Ishikawa (cell line): Measurements from ENCODE around the gene SLC39A7.

Experiments used
- CEBPB ChIP-seq: IDR thresholded peaks from 2 replicates; pipeline ENCODE4 v1.6.1; 2012
- CREB1 ChIP-seq: IDR thresholded peaks from 2 replicates; pipeline ENCODE4 v1.6.1; 2012; ENCODE audit warnings: low read depth
- EGR1 ChIP-seq: IDR thresholded peaks from 2 replicates; pipeline ENCODE4 v1.6.1; 2012
- EP300 ChIP-seq: IDR thresholded peaks from 2 replicates; pipeline ENCODE4 v1.6.1; 2012; ENCODE audit warnings: borderline replicate concordance
- FOXM1 ChIP-seq: IDR thresholded peaks from 2 replicates; pipeline ENCODE4 v1.6.1; 2012; ENCODE audit warnings: low read depth, borderline replicate concordance
- NFIC ChIP-seq: IDR thresholded peaks from 2 replicates; pipeline ENCODE4 v1.6.1; 2012
- RAD21 ChIP-seq: IDR thresholded peaks from 2 replicates; pipeline ENCODE4 v1.6.1; 2012; ENCODE audit warnings: low read depth
- TAF1 ChIP-seq: IDR thresholded peaks from 2 replicates; pipeline ENCODE4 v1.6.1; 2012; ENCODE audit warnings: low read depth, mild to moderate bottlenecking
- TCF12 ChIP-seq: IDR thresholded peaks from 2 replicates; pipeline ENCODE4 v1.6.1; 2012; ENCODE audit warnings: low read depth
- TEAD4 ChIP-seq: IDR thresholded peaks from 2 replicates; pipeline ENCODE4 v1.6.1; 2012
- YY1 ChIP-seq: IDR thresholded peaks from 2 replicates; pipeline ENCODE4 v1.6.1; 2012; ENCODE audit warnings: low read depth
- ZBTB7A ChIP-seq: IDR thresholded peaks from 2 replicates; pipeline ENCODE4 v1.6.1; 2012; ENCODE audit warnings: low read depth
- TF ChIP-seq, protein P1 (sequence below): IDR thresholded peaks from 2 replicates; pipeline ENCODE4 v1.6.1; 2012; ENCODE audit warnings: low read depth, mild to moderate bottlenecking
- TF ChIP-seq, protein P2 (sequence below): IDR thresholded peaks from 2 replicates; pipeline ENCODE4 v1.6.1; 2012
- TF ChIP-seq, protein P3 (sequence below): IDR thresholded peaks from 2 replicates; pipeline ENCODE4 v1.6.1; 2012

Gene SLC39A7

GRCh38 chr6:33213166-33213988 is 12.7 kb downstream of the SLC39A7 start:
- no peak for TF ChIP-seq TAF1
- no peak for TF ChIP-seq ZBTB7A
- TF ChIP-seq TEAD4: no peak
- no peak for TF ChIP-seq TCF12
- TF ChIP-seq, protein P1, sequence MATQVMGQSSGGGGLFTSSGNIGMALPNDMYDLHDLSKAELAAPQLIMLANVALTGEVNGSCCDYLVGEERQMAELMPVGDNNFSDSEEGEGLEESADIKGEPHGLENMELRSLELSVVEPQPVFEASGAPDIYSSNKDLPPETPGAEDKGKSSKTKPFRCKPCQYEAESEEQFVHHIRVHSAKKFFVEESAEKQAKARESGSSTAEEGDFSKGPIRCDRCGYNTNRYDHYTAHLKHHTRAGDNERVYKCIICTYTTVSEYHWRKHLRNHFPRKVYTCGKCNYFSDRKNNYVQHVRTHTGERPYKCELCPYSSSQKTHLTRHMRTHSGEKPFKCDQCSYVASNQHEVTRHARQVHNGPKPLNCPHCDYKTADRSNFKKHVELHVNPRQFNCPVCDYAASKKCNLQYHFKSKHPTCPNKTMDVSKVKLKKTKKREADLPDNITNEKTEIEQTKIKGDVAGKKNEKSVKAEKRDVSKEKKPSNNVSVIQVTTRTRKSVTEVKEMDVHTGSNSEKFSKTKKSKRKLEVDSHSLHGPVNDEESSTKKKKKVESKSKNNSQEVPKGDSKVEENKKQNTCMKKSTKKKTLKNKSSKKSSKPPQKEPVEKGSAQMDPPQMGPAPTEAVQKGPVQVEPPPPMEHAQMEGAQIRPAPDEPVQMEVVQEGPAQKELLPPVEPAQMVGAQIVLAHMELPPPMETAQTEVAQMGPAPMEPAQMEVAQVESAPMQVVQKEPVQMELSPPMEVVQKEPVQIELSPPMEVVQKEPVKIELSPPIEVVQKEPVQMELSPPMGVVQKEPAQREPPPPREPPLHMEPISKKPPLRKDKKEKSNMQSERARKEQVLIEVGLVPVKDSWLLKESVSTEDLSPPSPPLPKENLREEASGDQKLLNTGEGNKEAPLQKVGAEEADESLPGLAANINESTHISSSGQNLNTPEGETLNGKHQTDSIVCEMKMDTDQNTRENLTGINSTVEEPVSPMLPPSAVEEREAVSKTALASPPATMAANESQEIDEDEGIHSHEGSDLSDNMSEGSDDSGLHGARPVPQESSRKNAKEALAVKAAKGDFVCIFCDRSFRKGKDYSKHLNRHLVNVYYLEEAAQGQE: no peak

DNA sequence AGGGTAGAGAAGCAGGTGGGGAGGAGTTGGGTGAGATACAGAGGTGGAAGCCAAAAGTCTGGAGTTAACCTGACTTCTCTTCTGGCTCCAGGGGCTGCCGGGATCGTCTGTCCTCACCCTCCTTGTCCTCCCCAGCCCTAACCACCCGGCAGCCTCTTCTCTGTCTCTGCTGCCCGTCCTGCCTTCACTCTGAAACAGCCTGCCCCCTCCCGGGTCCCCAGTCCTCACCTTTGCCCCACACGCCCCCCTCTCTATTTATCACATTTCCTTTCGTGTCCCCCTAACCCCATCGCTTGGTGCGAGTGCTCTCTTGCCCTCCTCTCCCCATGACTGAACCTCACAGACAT is 13.3 kb downstream of the SLC39A7 start:
- TF ChIP-seq TAF1 (no peak), EGR1 (no peak), CEBPB (no peak), FOXM1 (no peak), TCF12 (no peak), EP300 (no peak)
- TF ChIP-seq, protein P2, sequence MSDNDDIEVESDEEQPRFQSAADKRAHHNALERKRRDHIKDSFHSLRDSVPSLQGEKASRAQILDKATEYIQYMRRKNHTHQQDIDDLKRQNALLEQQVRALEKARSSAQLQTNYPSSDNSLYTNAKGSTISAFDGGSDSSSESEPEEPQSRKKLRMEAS: no peak

GRCh38 chr6:33215271-33216116 is 14.8 kb downstream of the SLC39A7 start:
- TF ChIP-seq YY1 (no peak), EGR1 (no peak), NFIC (no peak), TAF1 (no peak), TEAD4 (no peak), RAD21 (no peak)
- TF ChIP-seq, protein P3, sequence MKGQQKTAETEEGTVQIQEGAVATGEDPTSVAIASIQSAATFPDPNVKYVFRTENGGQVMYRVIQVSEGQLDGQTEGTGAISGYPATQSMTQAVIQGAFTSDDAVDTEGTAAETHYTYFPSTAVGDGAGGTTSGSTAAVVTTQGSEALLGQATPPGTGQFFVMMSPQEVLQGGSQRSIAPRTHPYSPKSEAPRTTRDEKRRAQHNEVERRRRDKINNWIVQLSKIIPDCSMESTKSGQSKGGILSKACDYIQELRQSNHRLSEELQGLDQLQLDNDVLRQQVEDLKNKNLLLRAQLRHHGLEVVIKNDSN: no peak
- TF ChIP-seq, protein P1: no peak

DNA sequence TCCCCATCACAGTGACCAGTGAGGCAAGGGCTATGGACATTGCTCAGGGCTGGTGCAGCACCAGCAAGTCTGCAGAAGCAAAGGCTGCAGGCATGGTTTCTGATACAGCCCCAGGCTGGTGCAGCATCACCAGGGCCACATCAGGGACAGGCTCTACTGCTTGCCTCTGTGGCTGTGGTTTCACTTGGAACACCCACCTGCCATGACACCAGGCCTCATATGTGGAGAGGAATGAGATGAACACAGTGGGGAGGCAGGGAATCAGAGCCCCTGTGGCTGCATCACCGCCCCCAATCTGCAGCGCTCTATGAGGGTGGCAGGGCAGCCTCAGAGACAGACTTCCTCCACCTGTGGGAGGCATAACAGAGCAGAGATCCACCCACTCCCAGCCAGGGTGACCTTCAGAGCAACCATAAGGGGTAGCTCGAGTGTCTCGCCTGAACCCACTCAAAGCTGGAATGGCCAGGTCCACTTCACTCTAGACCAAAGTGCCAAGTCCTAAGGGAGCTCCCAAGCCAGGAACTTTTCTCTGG is 15.5 kb downstream of the SLC39A7 start:
- TF ChIP-seq TCF12: no peak
- TF ChIP-seq TEAD4: no peak
- no peak for TF ChIP-seq YY1
- TF ChIP-seq EP300: no peak

DNA sequence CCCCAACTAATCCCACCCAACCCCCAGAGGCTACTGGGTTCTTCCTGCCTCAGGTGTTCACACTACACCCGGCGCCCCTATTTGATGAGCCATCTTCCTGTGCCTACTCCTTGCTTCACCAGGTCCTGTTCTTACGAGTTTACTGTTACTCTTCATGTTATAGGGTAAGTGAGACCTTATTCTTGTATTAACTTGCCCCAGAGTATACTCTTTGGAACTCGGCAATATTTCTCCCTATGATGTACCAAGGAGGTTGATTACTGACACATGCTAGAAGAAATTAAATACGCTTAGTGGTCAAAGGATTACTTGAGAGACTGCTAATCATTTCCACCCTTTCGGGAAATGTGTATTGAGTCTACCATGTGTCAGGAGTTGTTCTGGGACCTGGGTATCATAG is 16.6 kb downstream of the SLC39A7 start:
- TF ChIP-seq EP300: no peak

DNA sequence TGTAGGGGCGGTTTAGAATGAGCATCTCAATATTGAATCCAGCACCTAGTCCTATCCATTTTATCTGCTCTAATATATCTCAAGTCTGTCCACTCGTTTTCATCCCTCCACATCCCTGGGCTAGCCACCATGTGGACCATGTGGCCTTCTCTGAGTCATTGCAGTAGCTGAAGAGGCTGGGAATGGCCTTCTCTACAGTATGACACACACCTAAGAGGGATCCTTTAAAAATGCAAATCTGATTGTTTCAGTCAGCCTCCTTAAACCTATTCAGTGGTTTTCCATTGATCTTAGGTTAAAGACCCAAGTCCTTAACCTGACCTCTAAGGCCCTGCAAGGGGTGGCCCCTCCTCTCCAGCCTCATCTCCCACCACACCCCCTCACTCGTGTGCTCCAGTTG is 17.0 kb downstream of the SLC39A7 start:
- TF ChIP-seq CREB1 (no peak), CEBPB (no peak), EGR1 (no peak), YY1 (no peak), NFIC (no peak), TEAD4 (no peak), ZBTB7A (no peak), TCF12 (no peak), EP300 (no peak), TAF1 (no peak), FOXM1 (no peak), RAD21 (no peak)
- TF ChIP-seq, protein P3: no peak
- TF ChIP-seq, protein P1: no peak
- TF ChIP-seq, protein P2: no peak
